ENCODE data around the gene CALCB.

The CALCB gene

GRCh38 chr11:15108592-15109130, 35.3 kb downstream of the CALCB start:
- Histone ChIP-seq H3K9me3 (ENCODE audit: control insufficient read depth, insufficient read depth, low read depth, low read length) (no peaks in the 10 kb centered on the region), H3K4me1 (ENCODE audit: control insufficient read depth, insufficient read depth, low read length) (no peaks in the 10 kb centered on the region), H3K36me3 (ENCODE audit: control insufficient read depth in 2 of 2, insufficient read depth in 1 of 2, low read length in 2 of 2) (no peaks in the 10 kb centered on the region), H3K27ac (ENCODE audit: extremely low read depth, low read depth, low read length) (no peak overlapping the region), H3K4me3 (ENCODE audit: low read depth, low read length) (no peak overlapping the region)
- ChIA-PET POLR2A (interaction anchor here (0.6 kb wide), 1 partner anchor 503 kb away, joined by 5 read pairs; no protein-coding TSS in a partner anchor), CTCF (interaction anchor here (1.1 kb wide), 1 partner anchor 9 kb away, joined by 4 read pairs; no protein-coding TSS in a partner anchor)
- TF ChIP-seq ZNF792 (tag by site-specific recombination; IDR thresholded peaks at IDR 0.05): no peak
- no peak for TF ChIP-seq ZNF362 (tag by site-specific recombination; IDR thresholded peaks at IDR 0.05)
- TF ChIP-seq ATF2 (tag by site-specific recombination; IDR thresholded peaks at IDR 0.05; ENCODE audit: low read depth): no peak
- TF ChIP-seq ZNF48 (tag by site-specific recombination; IDR thresholded peaks at IDR 0.05): no peak
- no peak for TF ChIP-seq ZNF366 (tag by site-specific recombination; conservative IDR thresholded peaks at IDR 0.05)
- no peak for TF ChIP-seq BCL6B (tag by site-specific recombination; IDR thresholded peaks at IDR 0.05)
- no peak for TF ChIP-seq ZNF169 (tag by site-specific recombination; IDR thresholded peaks at IDR 0.05)
- TF ChIP-seq ZNF354C (tag by site-specific recombination; IDR thresholded peaks at IDR 0.05; ENCODE audit: borderline replicate concordance, low read depth): no peak
- TF ChIP-seq ZNF670 (tag by site-specific recombination; IDR thresholded peaks at IDR 0.05; ENCODE audit: low read depth): no peak
- TF ChIP-seq MEIS1 (CRISPR knock-in tag; IDR thresholded peaks at IDR 0.05; ENCODE audit: borderline replicate concordance): no peak
- TF ChIP-seq ZNF501 (tag by site-specific recombination; IDR thresholded peaks at IDR 0.05): no peak
- no peak for TF ChIP-seq ZSCAN4 (tag by site-specific recombination; IDR thresholded peaks at IDR 0.05)
- TF ChIP-seq ZNF558 (tag by site-specific recombination; IDR thresholded peaks at IDR 0.05): no peak
- TF ChIP-seq ZNF202 (tag by site-specific recombination; IDR thresholded peaks at IDR 0.05; ENCODE audit: borderline replicate concordance): no peak
- TF ChIP-seq ZFP37 (tag by site-specific recombination; IDR thresholded peaks at IDR 0.05): no peak
- TF ChIP-seq SETDB1 (IDR thresholded peaks at IDR 0.05; ENCODE audit: insufficient read length, low read length): no peak
- TF ChIP-seq HOXC10 (CRISPR knock-in tag; IDR thresholded peaks at IDR 0.05): no peak
- TF ChIP-seq ZNF214 (tag by site-specific recombination; IDR thresholded peaks at IDR 0.05; ENCODE audit: borderline replicate concordance): no peak

- Histone ChIP-seq H3K4me1 (ENCODE audit: control insufficient read depth, insufficient read depth, low read length) (no peaks in the 10 kb centered on the region), H3K36me3 (ENCODE audit: control insufficient read depth in 2 of 2, insufficient read depth in 1 of 2, low read length in 2 of 2) (no peaks in the 10 kb centered on the region), H3K27ac (ENCODE audit: extremely low read depth, low read depth, low read length) (no peak overlapping the region), H3K4me3 (ENCODE audit: low read depth, low read length) (no peak overlapping the region), H3K9me3 (ENCODE audit: control insufficient read depth, insufficient read depth, low read depth, low read length) (no peaks in the 10 kb centered on the region)
- ChIA-PET CTCF (interaction anchor here (0.6 to 5.0 kb wide), 4 partner anchors 9 to 200 kb away, joined by 3 to 25 read pairs (median 4); no protein-coding TSS in a partner anchor), POLR2A (no interaction called here)
- no peak for TF ChIP-seq ZNF416 (tag by site-specific recombination; IDR thresholded peaks at IDR 0.05)
- no peak for TF ChIP-seq PATZ1 (tag by site-specific recombination; IDR thresholded peaks at IDR 0.05)
- TF ChIP-seq CTCF (tag by site-specific recombination; IDR thresholded peaks at IDR 0.05): no peak
- TF ChIP-seq ZNF596 (tag by site-specific recombination; IDR thresholded peaks at IDR 0.05): no peak
- TF ChIP-seq MZF1 (tag by site-specific recombination; IDR thresholded peaks at IDR 0.05; ENCODE audit: borderline replicate concordance): no peak
- no peak for TF ChIP-seq ZNF292 (tag by site-specific recombination; IDR thresholded peaks at IDR 0.05; ENCODE audit: borderline replicate concordance, low read depth)
- no peak for TF ChIP-seq BCL6B (tag by site-specific recombination; IDR thresholded peaks at IDR 0.05)
Observed at GRCh38 chr11:15109602-15110001, 36.2 kb downstream of the CALCB start.

All from HEK293 (cell line).